ENCODE results near the gene ABCA5. TPM values are rescaled to one million over a fixed set of nuclear protein-coding genes. Genes with fewer than 3 reads are reported as not detected.

The ABCA5 gene
- total and polyA plus RNA-seq, 12 donors, result 6.9 to 46.7 (median 19.3) TPM

DNA sequence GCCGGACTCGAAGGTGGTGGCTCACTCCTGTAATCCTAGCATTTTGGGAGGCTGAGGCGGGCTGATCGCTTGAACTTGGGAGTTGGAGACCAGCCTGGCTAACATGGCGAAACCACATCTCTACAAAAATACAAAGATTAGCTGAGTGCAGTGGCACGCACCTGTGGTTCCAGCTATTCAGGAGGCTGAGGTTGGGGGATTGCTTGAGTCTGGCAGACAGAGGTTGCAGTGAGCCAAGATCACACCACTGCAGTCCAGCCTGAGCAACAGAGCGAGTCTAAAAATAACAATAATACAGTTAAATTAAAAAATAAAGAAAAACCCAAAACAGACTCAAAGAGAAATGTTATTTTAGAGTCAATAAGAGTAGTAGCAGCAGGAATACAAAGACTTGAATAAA, 29.7 kb upstream of the ABCA5 start:
- ATAC-seq, result no peak
- no peak overlapping the region for H3K27ac ChIP-seq
- 96% methylated on average over 7 of the region's 7 CpGs for WGBS, 2 donors

DNA sequence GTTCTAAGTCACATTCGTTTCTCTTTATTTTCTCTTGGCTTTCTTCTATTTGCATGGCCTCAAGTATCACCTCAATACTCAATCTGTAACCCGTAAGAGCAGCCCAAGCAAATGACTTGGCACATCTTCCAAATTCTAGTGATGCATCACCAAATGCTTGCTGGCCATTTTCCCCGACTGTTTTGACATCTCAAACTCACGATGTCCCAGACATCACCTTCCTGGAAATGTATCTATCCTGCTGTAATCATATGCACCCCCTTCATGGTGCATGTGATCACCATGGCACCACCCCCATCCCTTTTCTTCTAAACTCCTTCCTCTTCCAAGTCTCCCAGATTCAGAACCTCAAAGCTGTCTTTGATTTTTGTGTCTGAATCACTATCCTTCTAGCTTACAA, 24.0 kb upstream of the ABCA5 start:
- ATAC-seq (no peak), DNase-seq (no peak)
- H3K4me1 ChIP-seq, result no peaks in the 10 kb centered on the region
- peaks cover 0 to 12% (median 0%) of the 10 kb centered on the region in 7 donors for H3K27me3 ChIP-seq
- H3K9me3 ChIP-seq, result peaks cover 0 to 7% (median 0%) of the 10 kb centered on the region in 11 donors
- intact Hi-C loops (cut with DNase I), result no loop called here
- no peak overlapping the region for H3K27ac ChIP-seq
- no peaks in the 10 kb centered on the region for H3K36me3 ChIP-seq
- 68 to 78% methylated on average over 4 of the region's 4 CpGs for WGBS, 2 donors
- no peak overlapping the region for H3K4me3 ChIP-seq
- TF ChIP-seq, protein P1, sequence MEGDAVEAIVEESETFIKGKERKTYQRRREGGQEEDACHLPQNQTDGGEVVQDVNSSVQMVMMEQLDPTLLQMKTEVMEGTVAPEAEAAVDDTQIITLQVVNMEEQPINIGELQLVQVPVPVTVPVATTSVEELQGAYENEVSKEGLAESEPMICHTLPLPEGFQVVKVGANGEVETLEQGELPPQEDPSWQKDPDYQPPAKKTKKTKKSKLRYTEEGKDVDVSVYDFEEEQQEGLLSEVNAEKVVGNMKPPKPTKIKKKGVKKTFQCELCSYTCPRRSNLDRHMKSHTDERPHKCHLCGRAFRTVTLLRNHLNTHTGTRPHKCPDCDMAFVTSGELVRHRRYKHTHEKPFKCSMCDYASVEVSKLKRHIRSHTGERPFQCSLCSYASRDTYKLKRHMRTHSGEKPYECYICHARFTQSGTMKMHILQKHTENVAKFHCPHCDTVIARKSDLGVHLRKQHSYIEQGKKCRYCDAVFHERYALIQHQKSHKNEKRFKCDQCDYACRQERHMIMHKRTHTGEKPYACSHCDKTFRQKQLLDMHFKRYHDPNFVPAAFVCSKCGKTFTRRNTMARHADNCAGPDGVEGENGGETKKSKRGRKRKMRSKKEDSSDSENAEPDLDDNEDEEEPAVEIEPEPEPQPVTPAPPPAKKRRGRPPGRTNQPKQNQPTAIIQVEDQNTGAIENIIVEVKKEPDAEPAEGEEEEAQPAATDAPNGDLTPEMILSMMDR (IDR thresholded peaks at IDR 0.05), result no peak

More for the DNA sequence above, 29.7 kb upstream of the ABCA5 start:
- intact Hi-C loops (cut with DNase I), result no loop called here
- TF ChIP-seq, protein P1 (IDR thresholded peaks at IDR 0.05), result no peak
- Histone ChIP-seq H3K36me3 (no peaks in the 10 kb centered on the region), H3K4me1 (no peaks in the 10 kb centered on the region), H3K4me3 (no peak overlapping the region), H3K9me3 (no peaks in the 10 kb centered on the region), H3K27me3 (peaks cover 0 to 8% (median 0%) of the 10 kb centered on the region in 7 donors)
- no peak for DNase-seq

DNA sequence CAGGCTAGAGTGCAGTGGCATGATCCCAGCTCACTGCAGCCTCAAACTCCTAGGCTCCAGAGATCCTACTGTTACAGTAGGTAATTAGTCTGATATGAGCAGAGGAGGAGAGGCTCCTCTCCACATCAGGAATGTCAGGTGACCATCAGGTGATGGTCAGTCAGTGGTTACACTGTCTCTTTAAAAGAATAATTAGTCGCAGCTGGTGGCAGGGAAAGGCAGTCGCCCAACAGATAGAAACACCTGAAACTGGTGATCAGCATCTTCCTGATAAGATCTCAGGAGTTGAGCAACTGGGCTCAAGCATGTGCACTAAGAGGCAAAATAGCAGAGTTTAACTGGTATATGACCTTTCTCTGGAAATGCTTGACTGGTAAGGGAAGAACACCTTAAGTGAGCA, 21.5 kb upstream of the ABCA5 start:
- ATAC-seq (no peak), DNase-seq (no peak)
- 75 to 79% methylated on average over 2 of the region's 2 CpGs for WGBS, 2 donors
- TF ChIP-seq, protein P1 (IDR thresholded peaks at IDR 0.05), result no peak
- H3K4me3 ChIP-seq, result no peak overlapping the region
- peaks cover 0 to 7% (median 0%) of the 10 kb centered on the region in 11 donors for H3K9me3 ChIP-seq
- no peak overlapping the region for H3K27ac ChIP-seq
- intact Hi-C loops (cut with DNase I), result loop anchor here in 1 of 10 donors (10.0 kb wide), 1 partner anchor 166 kb away; no protein-coding TSS in a partner anchor
- peaks cover 0 to 2% (median 0%) of the 10 kb centered on the region in 9 donors for H3K4me1 ChIP-seq
- no peaks in the 10 kb centered on the region for H3K36me3 ChIP-seq
- H3K27me3 ChIP-seq, result peaks cover 0 to 12% (median 0%) of the 10 kb centered on the region in 7 donors

DNA sequence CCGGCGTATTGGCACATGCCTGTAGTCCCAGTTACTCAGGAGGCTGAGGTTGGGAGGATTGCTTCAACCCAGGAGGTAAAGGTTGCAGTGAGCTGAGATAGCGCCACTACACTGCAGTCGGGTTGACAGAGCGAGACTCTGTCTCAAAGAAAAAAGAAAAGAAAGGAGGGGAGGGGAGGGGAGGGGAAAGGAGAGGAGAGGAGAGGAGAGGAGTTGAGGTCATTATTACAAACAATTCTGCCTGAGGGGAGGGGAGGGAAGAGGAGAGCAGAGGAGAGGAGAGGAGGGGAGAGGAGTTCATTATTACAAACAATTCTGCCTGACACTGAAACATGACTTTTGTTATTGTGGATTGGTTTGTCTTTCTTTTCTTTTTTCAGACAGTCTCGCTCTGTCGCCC, 19.8 kb upstream of the ABCA5 start:
- H3K27me3 ChIP-seq, result peaks cover 0 to 8% (median 0%) of the 10 kb centered on the region in 7 donors
- no peak for DNase-seq
- no peak overlapping the region for H3K4me3 ChIP-seq
- H3K36me3 ChIP-seq, result no peaks in the 10 kb centered on the region
- WGBS, 2 donors, result 85 to 89% methylated on average over 7 of the region's 7 CpGs
- TF ChIP-seq, protein P1 (IDR thresholded peaks at IDR 0.05), result no peak
- no peak for ATAC-seq
- intact Hi-C loops (cut with DNase I), result loop anchor here in 1 of 10 donors (10.0 kb wide), 1 partner anchor 168 kb away; no protein-coding TSS in a partner anchor
- peaks cover 0 to 7% (median 0%) of the 10 kb centered on the region in 11 donors for H3K9me3 ChIP-seq
- no peak overlapping the region for H3K27ac ChIP-seq
- H3K4me1 ChIP-seq, result peaks cover 0 to 6% (median 0%) of the 10 kb centered on the region in 9 donors
